ENCODE data around the gene APCDD1. TPM values are rescaled to one million over a fixed set of nuclear protein-coding genes. Genes with fewer than 3 reads are reported as not detected.

The APCDD1 gene
- polyA plus RNA-seq, 1 of the 3 experiments (the other 2 are of a cell fraction), result 0.02 TPM

GRCh38 chr18:10456718-10457117, 2.3 kb downstream of the APCDD1 start:
- no peaks in the 10 kb centered on the region for H3K36me3 ChIP-seq (replicated peaks in 1 of 2; ENCODE audit: control insufficient read depth in 1 of 2, insufficient read depth in 2 of 2, low read length in 1 of 2)
- no peak overlapping the region for H3K27ac ChIP-seq (ENCODE audit: low read depth in 2 of 2, low read length in 1 of 2)
- H3K9ac ChIP-seq, result no peak overlapping the region
- WGBS (ENCODE audit: low lambda C conversion rate), result 31% methylated on average over 4 of the region's 4 CpGs
- H3K4me3 ChIP-seq (ENCODE audit: low read depth in 2 of 2, low read length in 1 of 2), result no peak overlapping the region
- ChIA-PET POLR2A (no interaction called here), CTCF (interaction anchor here (0.6 kb wide), 1 partner anchor 12 kb away, joined by 4 read pairs; no protein-coding TSS in a partner anchor)
- H4K20me1 ChIP-seq (ENCODE audit: insufficient read depth), result no peaks in the 10 kb centered on the region
- no peaks in the 10 kb centered on the region for H3K9me2 ChIP-seq
- no peaks in the 10 kb centered on the region; a peak in 2 of 4 replicates for H3K4me1 ChIP-seq (ENCODE audit: control insufficient read depth in 1 of 2, insufficient read depth in 2 of 2, low read depth in 1 of 2, low read length in 1 of 2)
- H3F3A ChIP-seq (replicated peaks; ENCODE audit: insufficient read depth), result no peaks in the 10 kb centered on the region
- peaks cover 11% of the 10 kb centered on the region; the same call in 1 of the 2 replicates for H3K27me3 ChIP-seq (ENCODE audit: insufficient read depth)
- TF ChIP-seq MAX (IDR thresholded peaks at IDR 0.05; ENCODE audit: low read depth) (no peak), IRF3 (IDR thresholded peaks at IDR 0.05; ENCODE audit: low read depth, low read length) (no peak), MEF2A (IDR thresholded peaks at IDR 0.05; ENCODE audit: borderline replicate concordance, low read depth) (no peak), RCOR1 (IDR thresholded peaks at IDR 0.05; ENCODE audit: low read length) (no peak), POLR2AphosphoS5 (IDR thresholded peaks at IDR 0.05; ENCODE audit: low read depth, low read length) (no peak), YY1 (IDR thresholded peaks at IDR 0.05; ENCODE audit: low read depth) (no peak), EP300 (IDR thresholded peaks at IDR 0.05; ENCODE audit: borderline replicate concordance in 1 of 2, low read depth in 1 of 2, low read length in 1 of 2) (no peak), EZH2phosphoT487 (IDR thresholded peaks at IDR 0.05; ENCODE audit: borderline replicate concordance, low read depth) (no peak), ELF1 (IDR thresholded peaks at IDR 0.05) (no peak), RAD21 (IDR thresholded peaks at IDR 0.05; ENCODE audit: low read length) (no peak), CHD2 (IDR thresholded peaks at IDR 0.05; ENCODE audit: low read length, partially characterized antibody) (no peak)
- TF ChIP-seq, protein P1, sequence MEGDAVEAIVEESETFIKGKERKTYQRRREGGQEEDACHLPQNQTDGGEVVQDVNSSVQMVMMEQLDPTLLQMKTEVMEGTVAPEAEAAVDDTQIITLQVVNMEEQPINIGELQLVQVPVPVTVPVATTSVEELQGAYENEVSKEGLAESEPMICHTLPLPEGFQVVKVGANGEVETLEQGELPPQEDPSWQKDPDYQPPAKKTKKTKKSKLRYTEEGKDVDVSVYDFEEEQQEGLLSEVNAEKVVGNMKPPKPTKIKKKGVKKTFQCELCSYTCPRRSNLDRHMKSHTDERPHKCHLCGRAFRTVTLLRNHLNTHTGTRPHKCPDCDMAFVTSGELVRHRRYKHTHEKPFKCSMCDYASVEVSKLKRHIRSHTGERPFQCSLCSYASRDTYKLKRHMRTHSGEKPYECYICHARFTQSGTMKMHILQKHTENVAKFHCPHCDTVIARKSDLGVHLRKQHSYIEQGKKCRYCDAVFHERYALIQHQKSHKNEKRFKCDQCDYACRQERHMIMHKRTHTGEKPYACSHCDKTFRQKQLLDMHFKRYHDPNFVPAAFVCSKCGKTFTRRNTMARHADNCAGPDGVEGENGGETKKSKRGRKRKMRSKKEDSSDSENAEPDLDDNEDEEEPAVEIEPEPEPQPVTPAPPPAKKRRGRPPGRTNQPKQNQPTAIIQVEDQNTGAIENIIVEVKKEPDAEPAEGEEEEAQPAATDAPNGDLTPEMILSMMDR (IDR thresholded peaks at IDR 0.05), result no peak
- TF ChIP-seq, protein P2, sequence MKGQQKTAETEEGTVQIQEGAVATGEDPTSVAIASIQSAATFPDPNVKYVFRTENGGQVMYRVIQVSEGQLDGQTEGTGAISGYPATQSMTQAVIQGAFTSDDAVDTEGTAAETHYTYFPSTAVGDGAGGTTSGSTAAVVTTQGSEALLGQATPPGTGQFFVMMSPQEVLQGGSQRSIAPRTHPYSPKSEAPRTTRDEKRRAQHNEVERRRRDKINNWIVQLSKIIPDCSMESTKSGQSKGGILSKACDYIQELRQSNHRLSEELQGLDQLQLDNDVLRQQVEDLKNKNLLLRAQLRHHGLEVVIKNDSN (IDR thresholded peaks at IDR 0.05; ENCODE audit: borderline replicate concordance, low read depth), result no peak
- DNase-seq, result no peak
- no peak overlapping the region for H2AFZ ChIP-seq (ENCODE audit: low read depth)
- no peaks in the 10 kb centered on the region for H3K9me3 ChIP-seq
- H3K4me2 ChIP-seq, result no peak overlapping the region
- no peaks in the 10 kb centered on the region for H3K79me2 ChIP-seq (ENCODE audit: insufficient read depth)

GRCh38 chr18:10457128-10457527, 2.7 kb downstream of the APCDD1 start:
- H3K79me2 ChIP-seq (ENCODE audit: insufficient read depth), result no peaks in the 10 kb centered on the region
- WGBS (ENCODE audit: low lambda C conversion rate), result 86% methylated on average over 2 of the region's 2 CpGs
- TF ChIP-seq RXRA (IDR thresholded peaks at IDR 0.05; ENCODE audit: borderline replicate concordance, low read depth) (no peak), FOXJ3 (CRISPR knock-in tag; IDR thresholded peaks at IDR 0.05) (no peak), PBX3 (IDR thresholded peaks at IDR 0.05) (no peak), ELF1 (IDR thresholded peaks at IDR 0.05) (no peak), EZH2phosphoT487 (IDR thresholded peaks at IDR 0.05; ENCODE audit: borderline replicate concordance, low read depth) (no peak), EP300 (IDR thresholded peaks at IDR 0.05; ENCODE audit: borderline replicate concordance in 1 of 2, low read depth in 1 of 2, low read length in 1 of 2) (no peak), RFX5 (IDR thresholded peaks at IDR 0.05; ENCODE audit: low read length) (no peak), GABPA (IDR thresholded peaks at IDR 0.05; ENCODE audit: low read depth) (no peak), MXI1 (IDR thresholded peaks at IDR 0.05; ENCODE audit: low read depth, low read length) (no peak)
- TF ChIP-seq, protein P2 (IDR thresholded peaks at IDR 0.05; ENCODE audit: borderline replicate concordance, low read depth), result no peak
- TF ChIP-seq, protein P3, sequence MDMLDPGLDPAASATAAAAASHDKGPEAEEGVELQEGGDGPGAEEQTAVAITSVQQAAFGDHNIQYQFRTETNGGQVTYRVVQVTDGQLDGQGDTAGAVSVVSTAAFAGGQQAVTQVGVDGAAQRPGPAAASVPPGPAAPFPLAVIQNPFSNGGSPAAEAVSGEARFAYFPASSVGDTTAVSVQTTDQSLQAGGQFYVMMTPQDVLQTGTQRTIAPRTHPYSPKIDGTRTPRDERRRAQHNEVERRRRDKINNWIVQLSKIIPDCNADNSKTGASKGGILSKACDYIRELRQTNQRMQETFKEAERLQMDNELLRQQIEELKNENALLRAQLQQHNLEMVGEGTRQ (IDR thresholded peaks at IDR 0.05; ENCODE audit: borderline replicate concordance, low read depth, low read length), result no peak
- H4K20me1 ChIP-seq (ENCODE audit: insufficient read depth), result no peaks in the 10 kb centered on the region
- H3K27me3 ChIP-seq (ENCODE audit: insufficient read depth), result peaks cover 11% of the 10 kb centered on the region; the same call in 1 of the 2 replicates
- H3K4me3 ChIP-seq (ENCODE audit: low read depth in 2 of 2, low read length in 1 of 2), result no peak overlapping the region
- no peak overlapping the region for H2AFZ ChIP-seq (ENCODE audit: low read depth)
- no peak overlapping the region for H3K27ac ChIP-seq (ENCODE audit: low read depth in 2 of 2, low read length in 1 of 2)
- no peaks in the 10 kb centered on the region for H3F3A ChIP-seq (replicated peaks; ENCODE audit: insufficient read depth)
- no peaks in the 10 kb centered on the region for H3K36me3 ChIP-seq (replicated peaks in 1 of 2; ENCODE audit: control insufficient read depth in 1 of 2, insufficient read depth in 2 of 2, low read length in 1 of 2)
- CTCF ChIA-PET, result interaction anchor here (0.6 to 1.2 kb wide), 2 partner anchors 12 kb away, joined by 3 to 4 read pairs; no protein-coding TSS in a partner anchor
- no peak overlapping the region for H3K9ac ChIP-seq
- POLR2A ChIA-PET, result no interaction called here
- H3K4me1 ChIP-seq (ENCODE audit: control insufficient read depth in 1 of 2, insufficient read depth in 2 of 2, low read depth in 1 of 2, low read length in 1 of 2), result no peaks in the 10 kb centered on the region; a peak in 2 of 4 replicates
- H3K9me2 ChIP-seq, result no peaks in the 10 kb centered on the region
- no peak for DNase-seq
- no peaks in the 10 kb centered on the region for H3K9me3 ChIP-seq
- no peak overlapping the region for H3K4me2 ChIP-seq
